HG02798 (cell line): Measurements from ENCODE around the gene SLC38A3.

Experiments used
- ATAC-seq: cut with Tn5 transposase; IDR thresholded peaks from one replicate; pipeline ENCODE4 v1.9.1; 2021; ENCODE audit warnings: mild to moderate bottlenecking; ENCODE audit not compliant: unreplicated experiment, poor library complexity

The SLC38A3 gene

GRCh38 chr3:50204804-50205412 is at the start of gene SLC38A3:
TSS of gene SLC38A3 (plus strand) at chr3:50205271. CDS start at chr3:50214200, 8,929 bp downstream.
- no peak for ATAC-seq

- ATAC-seq = no peak
Observed at GRCh38 chr3:50155491-50155878, 49.6 kb upstream of the SLC38A3 start.

GRCh38 chr3:50155891-50156290 is 49.2 kb upstream of the SLC38A3 start:
- ATAC-seq = no peak

GRCh38 chr3:50156549-50157493 is 48.2 kb upstream of the SLC38A3 start:
- no peak for ATAC-seq

GRCh38 chr3:50157827-50158529 is 47.1 kb upstream of the SLC38A3 start:
- no peak for ATAC-seq

GRCh38 chr3:50158530-50159146 is 46.4 kb upstream of the SLC38A3 start:
- no peak for ATAC-seq

GRCh38 chr3:50160561-50160983 is 44.5 kb upstream of the SLC38A3 start:
- no peak for ATAC-seq

GRCh38 chr3:50161320-50161719 is 43.8 kb upstream of the SLC38A3 start:
- ATAC-seq = no peak

- ATAC-seq = no peak
Observed at GRCh38 chr3:50162034-50162883, 42.8 kb upstream of the SLC38A3 start.

- no peak for ATAC-seq
Observed at GRCh38 chr3:50163572-50164455, 41.3 kb upstream of the SLC38A3 start.

GRCh38 chr3:50164481-50164880 is 40.6 kb upstream of the SLC38A3 start:
- no peak for ATAC-seq

- ATAC-seq = no peak
Observed at GRCh38 chr3:50164984-50165909, 39.8 kb upstream of the SLC38A3 start.

- ATAC-seq = no peak
Observed at GRCh38 chr3:50165910-50166538, 39.0 kb upstream of the SLC38A3 start.

- no peak for ATAC-seq
Observed at GRCh38 chr3:50166620-50167019, 38.5 kb upstream of the SLC38A3 start.

GRCh38 chr3:50167069-50167840 is 37.8 kb upstream of the SLC38A3 start:
- ATAC-seq = no peak

GRCh38 chr3:50167841-50168209 is 37.2 kb upstream of the SLC38A3 start:
- no peak for ATAC-seq

- ATAC-seq = no peak
Observed at GRCh38 chr3:50168388-50168787, 36.7 kb upstream of the SLC38A3 start.
